OCI-LY7 (cell line): ENCODE results near the gene MS4A6E.

ENCODE experiments used
- EZH2phosphoT487 ChIP-seq: fragments of 200-600 bp; sonication (generic); IDR thresholded peaks from 2 replicates; pipeline ENCODE4 v1.6.1; 2018; ENCODE audit warnings: low read depth, borderline replicate concordance, mild to moderate bottlenecking, mixed run types, antibody characterized with exemption, low read length, moderate library complexity, mixed read lengths
- TF ChIP-seq, protein P1 (sequence below): fragments of 200-600 bp; sonication (generic); conservative IDR thresholded peaks from 2 replicates; pipeline ENCODE4 v1.5.1; 2014; ENCODE audit warnings: mild to moderate bottlenecking, antibody characterized with exemption, low read length, moderate library complexity, mixed read lengths

DNA sequence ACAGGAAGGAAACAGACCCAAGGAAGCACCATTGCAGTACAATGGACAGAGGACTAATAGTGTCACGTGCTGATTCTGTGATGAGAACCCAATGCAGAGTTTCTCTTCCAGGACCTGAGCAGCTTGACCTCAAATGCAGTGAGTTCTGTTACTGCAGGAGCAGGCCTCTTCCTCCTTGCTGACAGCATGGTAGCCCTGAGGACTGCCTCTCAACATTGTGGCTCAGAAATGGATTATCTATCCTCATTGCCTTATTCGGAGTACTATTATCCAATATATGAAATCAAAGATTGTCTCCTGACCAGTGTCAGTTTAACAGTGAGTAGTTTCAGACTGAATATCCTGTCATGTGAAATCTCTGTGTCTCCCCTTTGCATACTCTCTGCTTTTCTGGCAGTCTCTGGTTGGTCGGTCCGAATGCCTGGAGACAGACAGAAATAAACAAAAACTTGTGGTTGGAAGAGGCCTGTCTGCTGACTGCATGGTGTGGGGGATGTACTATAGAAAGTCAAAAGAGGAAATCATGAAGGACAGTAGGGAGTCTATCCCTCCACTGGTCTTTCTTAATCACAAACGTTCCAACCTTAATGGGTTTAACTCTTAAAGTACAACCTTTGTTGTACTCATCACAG, 62.3 kb downstream of the MS4A6E start:
- TF ChIP-seq, protein P1, sequence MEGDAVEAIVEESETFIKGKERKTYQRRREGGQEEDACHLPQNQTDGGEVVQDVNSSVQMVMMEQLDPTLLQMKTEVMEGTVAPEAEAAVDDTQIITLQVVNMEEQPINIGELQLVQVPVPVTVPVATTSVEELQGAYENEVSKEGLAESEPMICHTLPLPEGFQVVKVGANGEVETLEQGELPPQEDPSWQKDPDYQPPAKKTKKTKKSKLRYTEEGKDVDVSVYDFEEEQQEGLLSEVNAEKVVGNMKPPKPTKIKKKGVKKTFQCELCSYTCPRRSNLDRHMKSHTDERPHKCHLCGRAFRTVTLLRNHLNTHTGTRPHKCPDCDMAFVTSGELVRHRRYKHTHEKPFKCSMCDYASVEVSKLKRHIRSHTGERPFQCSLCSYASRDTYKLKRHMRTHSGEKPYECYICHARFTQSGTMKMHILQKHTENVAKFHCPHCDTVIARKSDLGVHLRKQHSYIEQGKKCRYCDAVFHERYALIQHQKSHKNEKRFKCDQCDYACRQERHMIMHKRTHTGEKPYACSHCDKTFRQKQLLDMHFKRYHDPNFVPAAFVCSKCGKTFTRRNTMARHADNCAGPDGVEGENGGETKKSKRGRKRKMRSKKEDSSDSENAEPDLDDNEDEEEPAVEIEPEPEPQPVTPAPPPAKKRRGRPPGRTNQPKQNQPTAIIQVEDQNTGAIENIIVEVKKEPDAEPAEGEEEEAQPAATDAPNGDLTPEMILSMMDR, result no peak
- no peak for TF ChIP-seq EZH2phosphoT487
